ENCODE results near the gene SPTBN2. TPM values are rescaled to one million over a fixed set of nuclear protein-coding genes. Genes with fewer than 3 reads are reported as not detected.

SPTBN2 gene
- total and polyA plus RNA-seq, 2 of the 8 experiments (the other 6 are each of a cell fraction or from before 2014, with no cell fraction given), result 19.1 to 69.0 TPM

- H3K4me1 ChIP-seq (replicated peaks in 1 of 4; ENCODE audit: control insufficient read depth in 3 of 4, insufficient read depth in 4 of 4, low read length in 3 of 4), result no peaks in the 10 kb centered on the region
- no peak overlapping the region for H2BK120ac ChIP-seq (replicated peaks; ENCODE audit: low read depth, low read length)
- no peak overlapping the region for H4K5ac ChIP-seq (ENCODE audit: insufficient read length, low read depth, low read length)
- no peak overlapping the region for H3K23ac ChIP-seq (ENCODE audit: insufficient read length)
- H3K18ac ChIP-seq (ENCODE audit: extremely low read depth, low read length), result no peak overlapping the region
- no peak overlapping the region for H2BK12ac ChIP-seq (ENCODE audit: low read depth, low read length)
- no peaks in the 10 kb centered on the region for H3K23me2 ChIP-seq (ENCODE audit: low read depth, low read length)
- no peak overlapping the region for H4K8ac ChIP-seq (ENCODE audit: extremely low read depth, insufficient read depth, low read length)
- H2BK20ac ChIP-seq (ENCODE audit: low read length), result no peak overlapping the region
- 95% methylated on average over 9 of the region's 9 CpGs; no CpG with 5 or more reads in 1 of the 2 experiments for WGBS, 2 experiments (ENCODE audit: extremely low coverage in 1 of 2, insufficient coverage in 1 of 2, insufficient read length in 1 of 2, insufficient replicate concordance in 2 of 2, low coverage in 1 of 2, low lambda C conversion rate in 2 of 2, missing lambda C conversion rate in 1 of 2)
- CTCF ChIA-PET (ENCODE audit: partially characterized antibody), result interaction anchor here (1.7 kb wide), 2 partner anchors 14 to 28 kb away, joined by 5 to 6 read pairs; no protein-coding TSS in a partner anchor
- no peak overlapping the region for H2BK5ac ChIP-seq (ENCODE audit: low read depth, low read length)
- H3K14ac ChIP-seq (ENCODE audit: insufficient read length), result no peak overlapping the region
- no peaks in the 10 kb centered on the region for H3K27me3 ChIP-seq (replicated peaks in 1 of 4; ENCODE audit: control insufficient read depth in 3 of 4, extremely low read depth in 1 of 4, insufficient read depth in 3 of 4, low read length in 3 of 4)
- H3K9me3 ChIP-seq (ENCODE audit: insufficient read depth in 2 of 2, low read depth in 1 of 2, low read length in 1 of 2), result no peaks in the 10 kb centered on the region
- FAIRE-seq (no peak), DNase-seq (ENCODE audit: low read depth in 1 of 2, low spot score in 2 of 2) (no peak)
- no peak overlapping the region for H4K91ac ChIP-seq (replicated peaks; ENCODE audit: insufficient read length, low read length)
- no peaks in the 10 kb centered on the region for H4K20me1 ChIP-seq (replicated peaks in 1 of 2; ENCODE audit: control insufficient read depth in 1 of 2, insufficient read depth in 2 of 2, low read length in 2 of 2)
- no peak overlapping the region for H3K56ac ChIP-seq (replicated peaks; ENCODE audit: insufficient read length, low read depth, low read length)
- H2AK5ac ChIP-seq (ENCODE audit: low read depth, low read length), result no peak overlapping the region
- H2AFZ ChIP-seq (ENCODE audit: low read length), result no peak overlapping the region
- no peaks in the 10 kb centered on the region for H3K79me1 ChIP-seq (ENCODE audit: low read depth, low read length)
- H3K27ac ChIP-seq (ENCODE audit: low read depth, low read length), result no peak overlapping the region
- POLR2A ChIA-PET (ENCODE audit: partially characterized antibody), result interaction anchor here (0.9 kb wide), 1 partner anchor 8 kb away, joined by 3 read pairs; no protein-coding TSS in a partner anchor
- no peak overlapping the region for H3K9ac ChIP-seq (replicated peaks in 1 of 4; ENCODE audit: extremely low read depth in 1 of 4, low read depth in 3 of 4, low read length in 3 of 4)
- H2BK15ac ChIP-seq (ENCODE audit: low read length), result no peak overlapping the region
- no peak overlapping the region for H3K4me2 ChIP-seq (ENCODE audit: insufficient read depth in 1 of 2, low read depth in 2 of 2, low read length in 2 of 2)
- H3K4ac ChIP-seq (replicated peaks; ENCODE audit: insufficient read length, low read depth, low read length), result no peak overlapping the region
- peaks cover 16 to 56% (median 43%) of the 10 kb centered on the region in 4 experiments for H3K36me3 ChIP-seq (ENCODE audit: control insufficient read depth in 2 of 4, insufficient read depth in 4 of 4, low read length in 3 of 4)
- no peak overlapping the region for H3K4me3 ChIP-seq (ENCODE audit: extremely low read depth in 1 of 4, insufficient read depth in 2 of 4, low read depth in 3 of 4, low read length in 4 of 4)
- H3K79me2 ChIP-seq (ENCODE audit: control insufficient read depth in 1 of 2, insufficient read depth in 2 of 2, low read length in 2 of 2), result no peaks in the 10 kb centered on the region
- no peak for TF ChIP-seq CTCF (IDR thresholded peaks at IDR 0.05; ENCODE audit: control extremely low read depth in 1 of 3, insufficient read depth in 1 of 3, low read depth in 1 of 3, low read length in 3 of 3)
- TF ChIP-seq YY1 (IDR thresholded peaks at IDR 0.05; ENCODE audit: low read depth, low read length), result no peak
- TF ChIP-seq GTF2F1 (IDR thresholded peaks at IDR 0.05; ENCODE audit: borderline replicate concordance, low read depth, low read length), result no peak
- no peak for TF ChIP-seq NRF1 (IDR thresholded peaks at IDR 0.05; ENCODE audit: low read depth, low read length)
- TF ChIP-seq SUZ12 (IDR thresholded peaks at IDR 0.05; ENCODE audit: low read length), result no peak
Measured at GRCh38 chr11:66706989-66707388, 22.0 kb downstream of the SPTBN2 start.

Measured in H1 (cell line).